Neural cell (in vitro differentiated cells): ENCODE data around the gene ST3GAL5. TPM values are rescaled to one million over a fixed set of nuclear protein-coding genes. Genes with fewer than 3 reads are reported as not detected.

Experiments used
- H2AFZ ChIP-seq: fragments of 200-600, 300-800 bp; sonication (generic), shearing (Covaris generic); 2 replicates; pipeline ENCODE4 v1.6.0; 2014; ENCODE audit warnings: low read depth, mild to moderate bottlenecking, antibody characterized with exemption, low read length, moderate library complexity
- H3F3A ChIP-seq: fragments of 200-600 bp; shearing (Covaris generic); 2 replicates; pipeline ENCODE4 v1.6.1; 2016; ENCODE audit warnings: mild to moderate bottlenecking, moderate library complexity, mixed read lengths, antibody characterized with exemption, low read length; ENCODE audit not compliant: insufficient read depth, poor library complexity, severe bottlenecking
- H3K27ac ChIP-seq: fragments of 200-600, 300-800 bp; sonication (generic), shearing (Covaris generic); 2 replicates; pipeline ENCODE4 v1.5.1; 2014; ENCODE audit warnings: mild to moderate bottlenecking, low read length, moderate library complexity
- H3K27me3 ChIP-seq: fragments of 300-800, 200-600 bp; sonication (generic), shearing (Covaris generic); 2 replicates; pipeline ENCODE4 v1.6.0; 2014; ENCODE audit warnings: mild to moderate bottlenecking, low read depth, low read length, moderate library complexity; ENCODE audit not compliant: insufficient read depth
- H3K36me3 ChIP-seq: fragments of 300-800, 200-600 bp; sonication (generic), shearing (Covaris generic); 2 replicates; pipeline ENCODE4 v1.5.1; 2014; ENCODE audit warnings: mild to moderate bottlenecking, antibody characterized with exemption, low read length, moderate library complexity; ENCODE audit not compliant: insufficient read depth
- H3K4me2 ChIP-seq: fragments of 300-800, 200-600 bp; sonication (generic), shearing (Covaris generic); 2 replicates; pipeline ENCODE4 v1.6.0; 2014; ENCODE audit warnings: mild to moderate bottlenecking, low read length
- H3K4me3 ChIP-seq: fragments of 300-800, 200-600 bp; sonication (generic), shearing (Covaris generic); 2 replicates; pipeline ENCODE4 v1.5.1; 2014; ENCODE audit warnings: mild to moderate bottlenecking, low read length, moderate library complexity
- H3K79me2 ChIP-seq: fragments of 200-600 bp; shearing (Covaris generic); replicated peaks from 2 replicates; pipeline ENCODE4 v1.6.0; 2014; ENCODE audit warnings: mild to moderate bottlenecking, low read length, moderate library complexity; ENCODE audit not compliant: insufficient read depth
- H3K9ac ChIP-seq: fragments of 300-800, 200-600 bp; sonication (generic), shearing (Covaris generic); 2 replicates; pipeline ENCODE4 v1.6.1; 2016; ENCODE audit warnings: mild to moderate bottlenecking, low read length, mixed read lengths
- H3K9me2 ChIP-seq: fragments of 200-600 bp; shearing (Covaris generic); 2 replicates; pipeline ENCODE4 v1.6.1; 2016; ENCODE audit warnings: mild to moderate bottlenecking, low read length, mixed read lengths; ENCODE audit not compliant: insufficient read depth
- H3K9me3 ChIP-seq: fragments of 200-600, 300-800 bp; sonication (generic), shearing (Covaris generic); 2 replicates; pipeline ENCODE4 v1.6.1; 2016; ENCODE audit warnings: mild to moderate bottlenecking, mixed run types, low read length, moderate library complexity, mixed read lengths
- H4K20me1 ChIP-seq: fragments of 200-600 bp; shearing (Covaris generic); 2 replicates; pipeline ENCODE4 v1.6.1; 2016; ENCODE audit warnings: mild to moderate bottlenecking, mixed run types; ENCODE audit not compliant: insufficient read depth
- EP300 ChIP-seq: fragments of 450-650 bp; conservative IDR thresholded peaks from 2 replicates; pipeline ENCODE4 v1.6.1; 2014; ENCODE audit warnings: antibody characterized with exemption, mild to moderate bottlenecking, moderate library complexity; ENCODE audit not compliant: poor library complexity, severe bottlenecking
- EZH2 ChIP-seq: fragments of 200-600, 300-800 bp; shearing (Covaris generic), sonication (generic); IDR thresholded peaks from 2 replicates; pipeline ENCODE4 v1.6.1; 2014; ENCODE audit warnings: antibody characterized with exemption, low read length, borderline replicate concordance, mild to moderate bottlenecking; ENCODE audit not compliant: insufficient read depth, poor library complexity, severe bottlenecking
- MXI1 ChIP-seq: fragments of 450-650 bp; conservative IDR thresholded peaks from 2 replicates; pipeline ENCODE4 v1.6.1; 2014; ENCODE audit warnings: antibody characterized with exemption, mild to moderate bottlenecking; ENCODE audit not compliant: poor library complexity, severe bottlenecking
- POLR2AphosphoS5 ChIP-seq: IDR thresholded peaks from 2 replicates; pipeline ENCODE4 v1.6.1; 2012
- RAD21 ChIP-seq: fragments of 450-650 bp; conservative IDR thresholded peaks from 2 replicates; pipeline ENCODE4 v1.6.1; 2014; ENCODE audit warnings: antibody characterized with exemption, mild to moderate bottlenecking, moderate library complexity
- SMC3 ChIP-seq: fragments of 450-650 bp; conservative IDR thresholded peaks from 2 replicates; pipeline ENCODE4 v1.6.1; 2014; ENCODE audit warnings: antibody characterized with exemption, mild to moderate bottlenecking, moderate library complexity; ENCODE audit not compliant: poor library complexity
- TAF1 ChIP-seq: IDR thresholded peaks from 2 replicates; pipeline ENCODE4 v1.6.1; 2012; ENCODE audit warnings: low read depth
- polyA plus RNA-seq: library from polyadenylated mRNA; depleted of rRNA; stranded (reverse); fragments of >200 nt; gene quantifications from 2 replicates; pipeline ENCODE4 v1.2.3, GENCODE V29; 2014
- TF ChIP-seq, protein P1 (sequence below): fragments of 450-650 bp; IDR thresholded peaks from 2 replicates; pipeline ENCODE4 v1.5.1; 2014; ENCODE audit warnings: antibody characterized with exemption, mild to moderate bottlenecking, moderate library complexity; ENCODE audit not compliant: poor library complexity, severe bottlenecking
- TF ChIP-seq, protein P2 (sequence below): IDR thresholded peaks from 2 replicates; pipeline ENCODE4 v1.6.1; 2012; ENCODE audit warnings: borderline replicate concordance

ST3GAL5 gene
- polyA plus RNA-seq, 1 donor from 2014 or later: 55.6 TPM

DNA sequence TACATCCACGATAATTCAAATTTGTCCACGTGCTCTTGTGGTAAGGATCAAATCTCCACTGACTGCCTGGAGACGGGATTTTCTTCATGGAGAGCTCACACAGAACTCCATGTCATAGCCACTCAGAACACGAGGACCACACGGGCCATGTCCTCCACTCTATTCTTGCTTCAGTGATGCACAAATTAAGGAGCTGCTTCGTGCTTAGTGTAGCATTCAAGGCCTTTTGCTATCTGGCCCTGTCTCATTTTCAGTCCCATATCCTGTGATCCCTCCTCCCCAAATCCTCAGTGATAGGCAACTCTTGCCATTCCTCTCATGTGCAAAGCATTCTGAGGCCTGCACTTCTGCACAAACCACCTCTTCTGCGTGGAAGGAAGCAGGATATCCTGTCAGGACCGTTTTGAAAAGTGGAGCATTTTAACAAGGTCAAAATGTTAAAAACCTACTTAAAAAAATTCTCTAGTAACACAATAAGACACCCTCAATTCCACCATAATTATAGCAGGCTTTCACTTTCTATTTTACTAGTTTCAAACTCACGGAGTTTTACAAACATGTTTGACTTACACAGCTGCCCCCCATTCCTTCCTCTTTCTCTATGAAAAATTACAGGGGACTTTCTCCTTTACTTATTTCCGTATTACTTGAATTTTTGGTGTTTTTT lies 35.2 kb downstream of the ST3GAL5 start:
- Histone ChIP-seq H4K20me1 (no peaks in the 10 kb centered on the region), H3K9me3 (no peaks in the 10 kb centered on the region), H3K36me3 (peaks cover 7% of the 10 kb centered on the region), H3K9ac (no peak overlapping the region), H3K4me3 (no peak overlapping the region), H3F3A (no peaks in the 10 kb centered on the region), H3K79me2 (no peaks in the 10 kb centered on the region), H3K4me2 (no peak overlapping the region), H3K27me3 (no peaks in the 10 kb centered on the region), H2AFZ (no peak overlapping the region), H3K9me2 (no peaks in the 10 kb centered on the region), H3K27ac (no peak overlapping the region)
- TF ChIP-seq MXI1: no peak
- TF ChIP-seq TAF1: no peak
- TF ChIP-seq, protein P1, sequence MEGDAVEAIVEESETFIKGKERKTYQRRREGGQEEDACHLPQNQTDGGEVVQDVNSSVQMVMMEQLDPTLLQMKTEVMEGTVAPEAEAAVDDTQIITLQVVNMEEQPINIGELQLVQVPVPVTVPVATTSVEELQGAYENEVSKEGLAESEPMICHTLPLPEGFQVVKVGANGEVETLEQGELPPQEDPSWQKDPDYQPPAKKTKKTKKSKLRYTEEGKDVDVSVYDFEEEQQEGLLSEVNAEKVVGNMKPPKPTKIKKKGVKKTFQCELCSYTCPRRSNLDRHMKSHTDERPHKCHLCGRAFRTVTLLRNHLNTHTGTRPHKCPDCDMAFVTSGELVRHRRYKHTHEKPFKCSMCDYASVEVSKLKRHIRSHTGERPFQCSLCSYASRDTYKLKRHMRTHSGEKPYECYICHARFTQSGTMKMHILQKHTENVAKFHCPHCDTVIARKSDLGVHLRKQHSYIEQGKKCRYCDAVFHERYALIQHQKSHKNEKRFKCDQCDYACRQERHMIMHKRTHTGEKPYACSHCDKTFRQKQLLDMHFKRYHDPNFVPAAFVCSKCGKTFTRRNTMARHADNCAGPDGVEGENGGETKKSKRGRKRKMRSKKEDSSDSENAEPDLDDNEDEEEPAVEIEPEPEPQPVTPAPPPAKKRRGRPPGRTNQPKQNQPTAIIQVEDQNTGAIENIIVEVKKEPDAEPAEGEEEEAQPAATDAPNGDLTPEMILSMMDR: no peak
- TF ChIP-seq EZH2: no peak
- TF ChIP-seq EP300: no peak
- TF ChIP-seq RAD21: no peak

DNA sequence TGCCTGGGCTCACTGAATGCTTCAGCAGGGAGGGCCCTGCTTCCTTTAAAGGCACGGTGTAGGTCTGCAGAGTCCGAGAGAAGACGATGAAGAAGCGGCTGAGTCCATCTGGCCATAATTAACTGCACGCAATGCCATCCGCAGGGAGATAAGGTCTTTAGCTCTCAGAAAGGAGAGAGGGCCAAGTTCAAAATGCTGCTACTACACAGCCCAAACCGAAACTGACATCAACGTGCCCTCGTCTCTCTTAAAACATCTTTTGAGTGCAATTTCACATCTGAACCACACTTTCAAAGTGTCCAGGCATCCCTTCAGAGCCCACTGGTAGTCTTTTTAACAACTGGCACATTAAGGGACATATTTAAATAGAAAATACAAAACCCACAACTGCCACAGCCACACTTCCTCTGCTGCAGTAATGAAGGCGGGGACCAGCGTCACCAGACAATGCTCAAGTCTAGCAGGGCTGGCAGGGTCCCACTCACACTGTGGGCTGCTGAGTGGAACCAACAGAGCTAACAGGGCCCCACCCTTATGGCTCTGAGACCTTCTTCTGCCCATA lies 35.8 kb downstream of the ST3GAL5 start:
- no peaks in the 10 kb centered on the region for H3K9me2 ChIP-seq
- H3K79me2 ChIP-seq: no peaks in the 10 kb centered on the region
- no peaks in the 10 kb centered on the region for H3F3A ChIP-seq
- H3K9ac ChIP-seq: no peak overlapping the region
- H4K20me1 ChIP-seq: no peaks in the 10 kb centered on the region
- H3K4me3 ChIP-seq: no peak overlapping the region
- H3K27me3 ChIP-seq: no peaks in the 10 kb centered on the region
- H3K4me2 ChIP-seq: no peak overlapping the region
- no peak overlapping the region for H3K27ac ChIP-seq
- H3K9me3 ChIP-seq: no peaks in the 10 kb centered on the region
- H3K36me3 ChIP-seq: peaks cover 7% of the 10 kb centered on the region
- H2AFZ ChIP-seq: no peak overlapping the region
- no peak for TF ChIP-seq RAD21
- no peak for TF ChIP-seq SMC3
- no peak for TF ChIP-seq TAF1
- TF ChIP-seq, protein P2, sequence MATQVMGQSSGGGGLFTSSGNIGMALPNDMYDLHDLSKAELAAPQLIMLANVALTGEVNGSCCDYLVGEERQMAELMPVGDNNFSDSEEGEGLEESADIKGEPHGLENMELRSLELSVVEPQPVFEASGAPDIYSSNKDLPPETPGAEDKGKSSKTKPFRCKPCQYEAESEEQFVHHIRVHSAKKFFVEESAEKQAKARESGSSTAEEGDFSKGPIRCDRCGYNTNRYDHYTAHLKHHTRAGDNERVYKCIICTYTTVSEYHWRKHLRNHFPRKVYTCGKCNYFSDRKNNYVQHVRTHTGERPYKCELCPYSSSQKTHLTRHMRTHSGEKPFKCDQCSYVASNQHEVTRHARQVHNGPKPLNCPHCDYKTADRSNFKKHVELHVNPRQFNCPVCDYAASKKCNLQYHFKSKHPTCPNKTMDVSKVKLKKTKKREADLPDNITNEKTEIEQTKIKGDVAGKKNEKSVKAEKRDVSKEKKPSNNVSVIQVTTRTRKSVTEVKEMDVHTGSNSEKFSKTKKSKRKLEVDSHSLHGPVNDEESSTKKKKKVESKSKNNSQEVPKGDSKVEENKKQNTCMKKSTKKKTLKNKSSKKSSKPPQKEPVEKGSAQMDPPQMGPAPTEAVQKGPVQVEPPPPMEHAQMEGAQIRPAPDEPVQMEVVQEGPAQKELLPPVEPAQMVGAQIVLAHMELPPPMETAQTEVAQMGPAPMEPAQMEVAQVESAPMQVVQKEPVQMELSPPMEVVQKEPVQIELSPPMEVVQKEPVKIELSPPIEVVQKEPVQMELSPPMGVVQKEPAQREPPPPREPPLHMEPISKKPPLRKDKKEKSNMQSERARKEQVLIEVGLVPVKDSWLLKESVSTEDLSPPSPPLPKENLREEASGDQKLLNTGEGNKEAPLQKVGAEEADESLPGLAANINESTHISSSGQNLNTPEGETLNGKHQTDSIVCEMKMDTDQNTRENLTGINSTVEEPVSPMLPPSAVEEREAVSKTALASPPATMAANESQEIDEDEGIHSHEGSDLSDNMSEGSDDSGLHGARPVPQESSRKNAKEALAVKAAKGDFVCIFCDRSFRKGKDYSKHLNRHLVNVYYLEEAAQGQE: no peak
- TF ChIP-seq EZH2: no peak
- TF ChIP-seq, protein P1: no peak
- no peak for TF ChIP-seq EP300
- no peak for TF ChIP-seq POLR2AphosphoS5
- TF ChIP-seq MXI1: no peak
